HepG2 (cell line): ENCODE data around the gene PUS1. TPM values are rescaled to one million over a fixed set of nuclear protein-coding genes. Genes with fewer than 3 reads are reported as not detected.
A peak's percentile ranks its signal among the peaks of the same experiment; 100 is the strongest.

ENCODE experiments used
- BCL6 ChIP-seq: IDR thresholded peaks from 2 replicates; pipeline ENCODE4 v1.6.1; 2016; ENCODE audit warnings: missing genetic modification reagents, missing compliant biosample characterization
- FOXC1 ChIP-seq: sonication (generic); formaldehyde crosslinking; IDR thresholded peaks from 2 replicates; pipeline ENCODE4 v1.8.0; 2022; ENCODE audit warnings: mild to moderate bottlenecking, missing genetic modification reagents, borderline replicate concordance
- HOXA3 ChIP-seq: sonication (generic); formaldehyde crosslinking; IDR thresholded peaks from 2 replicates; pipeline ENCODE4 v1.5.0; 2020; ENCODE audit warnings: missing genetic modification reagents
- KAT2B ChIP-seq: fragments of 150-350 bp; IDR thresholded peaks from 2 replicates; pipeline ENCODE4 v1.6.1; 2014; ENCODE audit warnings: low read depth, low read length, borderline replicate concordance
- KDM2A ChIP-seq: sonication (generic); formaldehyde crosslinking; IDR thresholded peaks from 2 replicates; pipeline ENCODE4 v1.4.0; 2020; ENCODE audit warnings: low read depth, missing genetic modification reagents, borderline replicate concordance
- MED13 ChIP-seq: sonication (generic); formaldehyde crosslinking; IDR thresholded peaks from 2 replicates; pipeline ENCODE4 v1.5.0; 2020; ENCODE audit warnings: missing genetic modification reagents
- NFKB2 ChIP-seq: sonication (generic); formaldehyde crosslinking; IDR thresholded peaks from 2 replicates; pipeline ENCODE4 v1.4.0; 2020; ENCODE audit warnings: missing genetic modification reagents, borderline replicate concordance
- NR2F1 ChIP-seq, 2 experiments: fragments of 450-650 bp in 1 of 2; formaldehyde crosslinking in 1 of 2; IDR thresholded peaks; 2 replicates each; pipeline versions ENCODE4 v1.5.0 to v1.6.1; 2016 to 2020; ENCODE audit warnings: mild to moderate bottlenecking in 1 of 2, missing compliant biosample characterization in 1 of 2, missing genetic modification reagents in 1 of 2, moderate library complexity in 1 of 2
- RAD51 ChIP-seq: fragments of 450-650 bp; IDR thresholded peaks from 2 replicates; pipeline ENCODE4 v1.6.1; 2016; ENCODE audit warnings: borderline replicate concordance
- RBFOX2 ChIP-seq: fragments of 200-400 bp; formaldehyde crosslinking; IDR thresholded peaks from 2 replicates; pipeline ENCODE4 v1.6.1; 2017; ENCODE audit warnings: low read depth, mild to moderate bottlenecking, low read length
- SOX5 ChIP-seq: IDR thresholded peaks from 2 replicates; pipeline ENCODE4 v1.6.1; 2016; ENCODE audit warnings: borderline replicate concordance
- TBX2 ChIP-seq: sonication (generic); formaldehyde crosslinking; IDR thresholded peaks from 2 replicates; pipeline ENCODE4 v1.5.0; 2020; ENCODE audit warnings: missing genetic modification reagents, mild to moderate bottlenecking, borderline replicate concordance
- TFE3 ChIP-seq: IDR thresholded peaks from 2 replicates; pipeline ENCODE4 v1.6.1; 2016
- YEATS2 ChIP-seq: sonication (generic); formaldehyde crosslinking; IDR thresholded peaks from 2 replicates; pipeline ENCODE4 v1.4.0; 2020; ENCODE audit warnings: missing genetic modification reagents, borderline replicate concordance
- ZBTB7A ChIP-seq: sonication (generic); formaldehyde crosslinking; IDR thresholded peaks from 2 replicates; pipeline ENCODE4 v1.8.0; 2022; ENCODE audit warnings: mild to moderate bottlenecking, missing genetic modification reagents
- ZNF138 ChIP-seq: sonication (generic); formaldehyde crosslinking; IDR thresholded peaks from 2 replicates; pipeline ENCODE4 v1.5.0; 2020; ENCODE audit warnings: mild to moderate bottlenecking, low read depth, missing genetic modification reagents
- ZNF562 ChIP-seq: sonication (generic); formaldehyde crosslinking; IDR thresholded peaks from 2 replicates; pipeline ENCODE4 v1.8.0; 2022; ENCODE audit warnings: missing genetic modification reagents, borderline replicate concordance
- ZNF569 ChIP-seq: sonication (generic); formaldehyde crosslinking; IDR thresholded peaks from 2 replicates; pipeline ENCODE4 v1.5.0; 2020; ENCODE audit warnings: mild to moderate bottlenecking, missing genetic modification reagents, moderate library complexity, borderline replicate concordance
- ZNF709 ChIP-seq: sonication (generic); formaldehyde crosslinking; IDR thresholded peaks from 2 replicates; pipeline ENCODE4 v1.5.0; 2020; ENCODE audit warnings: mild to moderate bottlenecking, missing genetic modification reagents
- ZNF781 ChIP-seq: sonication (generic); formaldehyde crosslinking; IDR thresholded peaks from 2 replicates; pipeline ENCODE4 v1.5.1; 2020; ENCODE audit warnings: borderline replicate concordance, mild to moderate bottlenecking, missing genetic modification reagents; ENCODE audit errors: not compliant biosample characterization
- ZNF788 ChIP-seq: sonication (generic); formaldehyde crosslinking; IDR thresholded peaks from 2 replicates; pipeline ENCODE4 v1.5.0; 2020; ENCODE audit warnings: mild to moderate bottlenecking, missing genetic modification reagents, borderline replicate concordance
- ZNF800 ChIP-seq: sonication (generic); formaldehyde crosslinking; IDR thresholded peaks from 2 replicates; pipeline ENCODE4 v1.4.0; 2020; ENCODE audit warnings: missing genetic modification reagents
- ZNF879 ChIP-seq: sonication (generic); formaldehyde crosslinking; IDR thresholded peaks from 2 replicates; pipeline ENCODE4 v1.8.1; 2023; ENCODE audit warnings: missing genetic modification reagents
- ZSCAN12 ChIP-seq: sonication (generic); formaldehyde crosslinking; IDR thresholded peaks from 2 replicates; pipeline ENCODE4 v1.9.0; 2021; ENCODE audit warnings: mild to moderate bottlenecking, missing genetic modification reagents
- polyA plus RNA-seq, 8 experiments: library from polyadenylated mRNA; depleted of rRNA in 3 of 8; stranded (reverse) in 7 of 8; unstranded in 1 of 8; fragments of >200 nt; fragmentation: Illumina TruSeq in 4 of 8; extraction: Trizol in 4 of 8; gene quantifications; 2 replicates each; pipeline versions ENCODE4 v1.2.1 to v1.2.3, GENCODE V29; 2011 to 2016; ENCODE audit warnings: low read depth in 4 of 8, missing spikeins in 1 of 8, mixed read lengths in 1 of 8; ENCODE audit not compliant: insufficient read depth in 1 of 8
- total RNA-seq, 5 experiments: library from RNA; depleted of rRNA; stranded (reverse); fragments of >200 nt; fragmentation: Illumina TruSeq; extraction: Trizol; gene quantifications; 2 replicates each; pipeline ENCODE4 v1.2.3, GENCODE V29; 2016; ENCODE audit warnings: low read depth in 1 of 5
- TF ChIP-seq, protein P1 (sequence below): sonication (generic); formaldehyde crosslinking; IDR thresholded peaks from 2 replicates; pipeline ENCODE4 v1.4.0; 2020; ENCODE audit warnings: missing genetic modification reagents, borderline replicate concordance

The PUS1 gene
- total and polyA plus RNA-seq, 2 of the 13 experiments (the other 11 are each of a cell fraction or from before 2014, with no cell fraction given) = 19.2 to 24.7 TPM

GRCh38 chr12:131928711-131929580 is at the start of gene PUS1 (continued):
- TF ChIP-seq ZNF781 (CRISPR knock-in tag) = peak; percentile 35
- peak; percentile 77 for TF ChIP-seq YEATS2 (CRISPR knock-in tag)
- peak; percentile 54; the same call in 1 of the 2 replicates for TF ChIP-seq ZNF788
- peak; percentile 43; the same call in 1 of the 2 replicates for TF ChIP-seq ZNF709
- no peak for TF ChIP-seq KAT2B
- peak; percentile 76 for TF ChIP-seq HOXA3 (CRISPR knock-in tag)
- TF ChIP-seq ZNF879 (CRISPR knock-in tag) = peak; percentile 81
- TF ChIP-seq NFKB2 = peak; percentile 58; the same call in 1 of the 2 replicates
- no peak for TF ChIP-seq ZSCAN12 (CRISPR knock-in tag)
- 0 out of 2 replicates have a peak, but pooled peaks have one; percentile 35 for TF ChIP-seq ZNF562 (CRISPR knock-in tag)
- TF ChIP-seq ZBTB7A = peak; percentile 93
- peak; percentile 12; the same call in 1 of the 2 replicates for TF ChIP-seq BCL6 (CRISPR knock-in tag)
- TF ChIP-seq MED13 = peak; percentile 25; the same call in 1 of the 2 replicates
- TF ChIP-seq SOX5 (CRISPR knock-in tag) = peak; percentile 23; the same call in 1 of the 2 replicates
- 0 out of 2 replicates have a peak, but pooled peaks have one; percentile 35 for TF ChIP-seq ZNF800
- TF ChIP-seq ZNF569 (CRISPR knock-in tag) = no peak
- peak; percentile 68 for TF ChIP-seq TBX2 (CRISPR knock-in tag)
- TF ChIP-seq NR2F1 (CRISPR knock-in tag; IDR thresholded peaks at IDR 0.05) = peak in 1 of 2 experiments; percentile 95; a peak in 3 of 4 replicates
- peak; percentile 27; the same call in 1 of the 2 replicates for TF ChIP-seq RAD51
- TF ChIP-seq ZNF138 (CRISPR knock-in tag) = peak; percentile 53; the same call in 1 of the 2 replicates
- peak; percentile 90 for TF ChIP-seq KDM2A (CRISPR knock-in tag)
- TF ChIP-seq TFE3 (CRISPR knock-in tag) = peak; percentile 45
- TF ChIP-seq, protein P1, sequence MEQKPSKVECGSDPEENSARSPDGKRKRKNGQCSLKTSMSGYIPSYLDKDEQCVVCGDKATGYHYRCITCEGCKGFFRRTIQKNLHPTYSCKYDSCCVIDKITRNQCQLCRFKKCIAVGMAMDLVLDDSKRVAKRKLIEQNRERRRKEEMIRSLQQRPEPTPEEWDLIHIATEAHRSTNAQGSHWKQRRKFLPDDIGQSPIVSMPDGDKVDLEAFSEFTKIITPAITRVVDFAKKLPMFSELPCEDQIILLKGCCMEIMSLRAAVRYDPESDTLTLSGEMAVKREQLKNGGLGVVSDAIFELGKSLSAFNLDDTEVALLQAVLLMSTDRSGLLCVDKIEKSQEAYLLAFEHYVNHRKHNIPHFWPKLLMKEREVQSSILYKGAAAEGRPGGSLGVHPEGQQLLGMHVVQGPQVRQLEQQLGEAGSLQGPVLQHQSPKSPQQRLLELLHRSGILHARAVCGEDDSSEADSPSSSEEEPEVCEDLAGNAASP = 0 out of 2 replicates have a peak, but pooled peaks have one; percentile 25
- TF ChIP-seq RBFOX2 = peak; percentile 92
- TF ChIP-seq FOXC1 = peak; percentile 77
